Measurements from ENCODE around the gene ADAT1. TPM values are rescaled to one million over a fixed set of nuclear protein-coding genes. Genes with fewer than 3 reads are reported as not detected.

The ADAT1 gene
- total RNA-seq, 2 donors from 2014 or later: 20.4 to 23.7 TPM

DNA sequence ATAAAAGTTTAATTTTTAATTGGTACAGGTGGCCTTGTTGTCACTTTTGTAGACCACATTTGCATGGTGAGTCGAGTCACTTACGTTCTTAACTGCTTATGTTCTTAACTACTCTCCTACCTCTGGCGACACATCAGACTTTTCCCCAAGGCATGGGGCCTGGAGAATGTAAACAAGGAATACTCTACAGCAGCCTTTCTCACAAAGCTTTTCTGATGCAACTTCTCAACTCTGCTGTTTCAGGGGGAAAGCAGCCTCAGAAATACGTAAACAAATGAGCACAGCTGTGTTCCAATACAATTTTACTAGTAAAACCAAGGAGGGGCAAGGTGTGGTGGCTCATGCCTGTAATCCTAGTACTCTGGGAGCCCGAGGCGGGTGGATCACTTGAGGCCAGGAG is 17.5 kb upstream of the ADAT1 start:
- Histone ChIP-seq H3K27me3 (no peaks in the 10 kb centered on the region), H3K4me1 (peaks cover 0 to 11% of the 10 kb centered on the region in 2 donors), H3K9me3 (no peaks in the 10 kb centered on the region), H3K36me3 (peaks cover 63% of the 10 kb centered on the region), H3K4me3 (no peak overlapping the region), H3K27ac (no peak overlapping the region)
- DNase-seq (ENCODE audit: low spot score): no peak
- TF ChIP-seq, protein P1, sequence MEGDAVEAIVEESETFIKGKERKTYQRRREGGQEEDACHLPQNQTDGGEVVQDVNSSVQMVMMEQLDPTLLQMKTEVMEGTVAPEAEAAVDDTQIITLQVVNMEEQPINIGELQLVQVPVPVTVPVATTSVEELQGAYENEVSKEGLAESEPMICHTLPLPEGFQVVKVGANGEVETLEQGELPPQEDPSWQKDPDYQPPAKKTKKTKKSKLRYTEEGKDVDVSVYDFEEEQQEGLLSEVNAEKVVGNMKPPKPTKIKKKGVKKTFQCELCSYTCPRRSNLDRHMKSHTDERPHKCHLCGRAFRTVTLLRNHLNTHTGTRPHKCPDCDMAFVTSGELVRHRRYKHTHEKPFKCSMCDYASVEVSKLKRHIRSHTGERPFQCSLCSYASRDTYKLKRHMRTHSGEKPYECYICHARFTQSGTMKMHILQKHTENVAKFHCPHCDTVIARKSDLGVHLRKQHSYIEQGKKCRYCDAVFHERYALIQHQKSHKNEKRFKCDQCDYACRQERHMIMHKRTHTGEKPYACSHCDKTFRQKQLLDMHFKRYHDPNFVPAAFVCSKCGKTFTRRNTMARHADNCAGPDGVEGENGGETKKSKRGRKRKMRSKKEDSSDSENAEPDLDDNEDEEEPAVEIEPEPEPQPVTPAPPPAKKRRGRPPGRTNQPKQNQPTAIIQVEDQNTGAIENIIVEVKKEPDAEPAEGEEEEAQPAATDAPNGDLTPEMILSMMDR (IDR thresholded peaks at IDR 0.05): no peak

DNA sequence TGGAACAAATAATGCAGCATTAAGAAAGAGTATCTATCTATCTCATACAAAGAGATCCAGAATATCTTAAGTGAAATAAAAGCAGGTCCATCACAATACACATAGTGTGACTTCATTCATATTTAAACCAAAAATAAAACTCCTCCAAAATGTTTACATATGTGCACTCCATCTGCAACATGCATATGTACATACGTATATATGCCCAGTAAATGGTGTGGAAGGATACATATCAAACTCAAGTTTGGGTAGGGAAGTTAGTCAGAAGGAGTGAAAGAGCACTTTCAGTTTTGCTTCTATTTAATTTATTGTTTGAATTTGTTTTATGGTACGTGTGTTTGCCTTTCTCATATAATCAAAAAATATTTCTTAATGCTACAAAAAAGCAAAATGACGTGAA is 12.0 kb upstream of the ADAT1 start:
- no peaks in the 10 kb centered on the region for H3K9me3 ChIP-seq
- H3K36me3 ChIP-seq: peaks cover 95% of the 10 kb centered on the region
- H3K4me1 ChIP-seq: no peaks in the 10 kb centered on the region
- no peaks in the 10 kb centered on the region for H3K27me3 ChIP-seq
- H3K27ac ChIP-seq: no peak overlapping the region
- H3K4me3 ChIP-seq: no peak overlapping the region
- DNase-seq (ENCODE audit: low spot score): no peak
- TF ChIP-seq, protein P1 (IDR thresholded peaks at IDR 0.05): no peak

DNA sequence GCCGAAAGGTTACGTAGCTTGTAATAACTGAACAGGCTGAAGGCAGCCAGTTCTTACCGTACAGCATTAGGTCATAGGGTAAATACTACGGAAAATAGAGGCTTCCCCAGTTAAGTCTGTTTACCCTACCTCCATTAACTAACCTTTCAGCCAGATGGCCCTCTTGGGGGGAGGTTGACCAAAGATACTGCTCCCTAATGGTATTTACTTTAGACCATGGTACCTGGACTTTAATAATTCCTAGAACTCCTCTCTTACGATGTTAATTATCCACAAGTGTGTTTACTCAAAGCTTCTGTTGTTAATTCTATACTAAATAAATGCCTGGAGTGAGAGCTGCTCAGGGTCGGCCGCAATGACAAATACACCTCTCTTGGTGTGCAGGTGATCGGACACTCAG is 9.8 kb upstream of the ADAT1 start:
- TF ChIP-seq, protein P1 (IDR thresholded peaks at IDR 0.05): no peak
- Histone ChIP-seq H3K9me3 (no peaks in the 10 kb centered on the region), H3K4me3 (no peak overlapping the region), H3K27ac (no peak overlapping the region), H3K4me1 (no peaks in the 10 kb centered on the region), H3K27me3 (no peaks in the 10 kb centered on the region), H3K36me3 (peaks cover 96% of the 10 kb centered on the region)
- no peak for DNase-seq (ENCODE audit: low spot score)

DNA sequence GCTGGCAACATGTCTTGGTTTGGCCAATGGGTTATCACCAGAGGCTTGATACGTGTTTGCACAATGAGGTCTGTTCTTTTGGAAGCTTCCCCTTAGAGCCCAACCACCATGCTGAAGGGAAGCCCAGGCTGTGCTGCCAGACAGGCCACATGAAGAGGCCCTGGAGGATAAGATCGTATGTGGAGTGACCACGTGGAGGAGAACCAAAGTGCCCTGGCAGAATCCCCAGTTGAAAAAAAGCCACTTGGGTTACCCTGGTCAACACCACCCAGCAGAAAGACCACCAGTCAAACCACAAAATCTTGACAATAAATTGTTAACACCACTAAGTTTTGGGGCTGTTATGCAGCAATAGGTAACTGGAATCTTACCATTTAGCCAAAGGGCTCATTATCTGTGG is 7.0 kb upstream of the ADAT1 start:
- H3K9me3 ChIP-seq: no peaks in the 10 kb centered on the region
- no peaks in the 10 kb centered on the region for H3K27me3 ChIP-seq
- peaks cover 91% of the 10 kb centered on the region for H3K36me3 ChIP-seq
- no peak for DNase-seq (ENCODE audit: low spot score)
- TF ChIP-seq, protein P1 (IDR thresholded peaks at IDR 0.05): no peak
- no peak overlapping the region for H3K27ac ChIP-seq
- no peaks in the 10 kb centered on the region for H3K4me1 ChIP-seq
- H3K4me3 ChIP-seq: no peak overlapping the region

DNA sequence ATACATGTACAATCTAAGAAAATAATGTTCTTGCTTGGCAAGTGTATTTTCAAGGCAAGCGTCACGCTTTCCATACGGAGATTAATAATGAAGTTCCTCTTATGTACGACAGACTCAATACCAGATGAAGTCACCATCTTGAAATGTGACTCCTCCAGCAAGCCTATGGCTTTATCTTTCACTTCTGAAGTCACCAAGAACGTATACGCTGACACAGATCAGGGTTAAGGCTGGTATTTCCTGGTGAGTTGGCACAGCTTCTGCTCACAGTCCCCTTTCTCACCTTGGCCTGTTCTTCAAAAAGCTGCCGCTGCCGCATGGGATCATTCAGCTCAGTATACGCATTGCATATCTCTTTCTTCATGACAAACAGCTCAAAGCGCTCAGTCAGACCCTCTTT is 6.1 kb upstream of the ADAT1 start:
- TF ChIP-seq, protein P1 (IDR thresholded peaks at IDR 0.05): no peak
- Histone ChIP-seq H3K27me3 (no peaks in the 10 kb centered on the region), H3K4me3 (no peak overlapping the region), H3K27ac (no peak overlapping the region), H3K4me1 (no peaks in the 10 kb centered on the region), H3K36me3 (peaks cover 82% of the 10 kb centered on the region), H3K9me3 (no peaks in the 10 kb centered on the region)
- DNase-seq (ENCODE audit: low spot score): no peak

DNA sequence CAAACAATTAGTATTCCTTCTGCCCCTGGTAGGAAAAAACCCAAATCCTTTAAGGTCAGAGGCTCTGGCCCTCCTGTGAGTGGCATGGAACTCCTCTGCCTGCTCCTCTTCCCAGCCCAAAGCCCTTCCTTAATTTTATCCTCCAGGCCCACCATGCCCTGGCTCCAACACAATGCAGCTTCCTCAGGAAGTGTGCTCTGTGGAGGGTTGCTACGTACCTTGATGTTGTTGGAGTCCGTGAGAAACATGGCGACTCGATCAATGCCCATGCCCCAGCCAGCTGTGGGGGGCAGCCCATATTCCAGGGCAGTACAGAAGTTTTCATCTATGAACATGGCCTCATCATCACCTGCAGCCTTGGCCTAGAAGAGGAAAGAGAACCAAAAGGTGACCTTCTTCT is 5.3 kb upstream of the ADAT1 start:
- no peak for DNase-seq (ENCODE audit: low spot score)
- Histone ChIP-seq H3K4me1 (peaks cover 0 to 3% of the 10 kb centered on the region in 2 donors), H3K27me3 (no peaks in the 10 kb centered on the region), H3K27ac (no peak overlapping the region), H3K9me3 (no peaks in the 10 kb centered on the region), H3K36me3 (peaks cover 75% of the 10 kb centered on the region), H3K4me3 (no peak overlapping the region)
- TF ChIP-seq, protein P1 (IDR thresholded peaks at IDR 0.05): no peak

All from right atrium auricular region (tissue), 2 donors.